ENCODE results near the gene SORL1. TPM values are rescaled to one million over a fixed set of nuclear protein-coding genes. Genes with fewer than 3 reads are reported as not detected.

SORL1 gene
- total RNA-seq, 4 donors from 2014 or later: 3.0 to 12.3 (median 8.1) TPM

GRCh38 chr11:121543836-121544380 lies 91.8 kb downstream of the SORL1 start:
- 90% methylated on average over 6 of the region's 6 CpGs for whole genome bisulfite sequencing
- Histone ChIP-seq H3K4me3 (no peak overlapping the region), H3K4me1 (no peaks in the 10 kb centered on the region), H3K27ac (replicated peaks in 1 of 4) (no peak overlapping the region), H3K9me3 (no peaks in the 10 kb centered on the region), H3K27me3 (no peaks in the 10 kb centered on the region), H3K36me3 (peaks cover 0 to 21% (median 0%) of the 10 kb centered on the region in 4 donors)
- TF ChIP-seq CTCF (IDR thresholded peaks at IDR 0.05) (no peak), EP300 (IDR thresholded peaks at IDR 0.05) (no peak), POLR2AphosphoS5 (IDR thresholded peaks at IDR 0.05) (no peak), POLR2A (IDR thresholded peaks at IDR 0.05; ENCODE audit: low read depth) (no peak)
- intact Hi-C loops (cut with DNase I): no loop called here
- DNase-seq (ENCODE audit: extremely low spot score): no peak

GRCh38 chr11:121544956-121545355 lies 92.8 kb downstream of the SORL1 start:
- intact Hi-C loops (cut with DNase I): no loop called here
- Histone ChIP-seq H3K27ac (replicated peaks in 1 of 4) (no peak overlapping the region), H3K9me3 (no peaks in the 10 kb centered on the region), H3K36me3 (peaks cover 0 to 21% (median 0%) of the 10 kb centered on the region in 4 donors), H3K4me1 (no peaks in the 10 kb centered on the region), H3K27me3 (no peaks in the 10 kb centered on the region), H3K4me3 (no peak overlapping the region)
- no peak for DNase-seq (ENCODE audit: extremely low spot score)
- WGBS: 78% methylated on average over 7 of the region's 7 CpGs
- TF ChIP-seq CTCF (IDR thresholded peaks at IDR 0.05): no peak
- no peak for TF ChIP-seq EP300 (IDR thresholded peaks at IDR 0.05)
- TF ChIP-seq POLR2A (IDR thresholded peaks at IDR 0.05; ENCODE audit: low read depth): no peak
- no peak for TF ChIP-seq POLR2AphosphoS5 (IDR thresholded peaks at IDR 0.05)

GRCh38 chr11:121547574-121547973 lies 95.5 kb downstream of the SORL1 start:
- DNase-seq (ENCODE audit: extremely low spot score): no peak
- 92% methylated on average over 2 of the region's 3 CpGs for WGBS
- Histone ChIP-seq H3K27ac (replicated peaks in 1 of 4) (no peak overlapping the region), H3K36me3 (peaks cover 0 to 21% (median 0%) of the 10 kb centered on the region in 4 donors), H3K4me3 (no peak overlapping the region), H3K27me3 (no peaks in the 10 kb centered on the region), H3K4me1 (no peaks in the 10 kb centered on the region), H3K9me3 (no peaks in the 10 kb centered on the region)
- TF ChIP-seq EP300 (IDR thresholded peaks at IDR 0.05): no peak
- no peak for TF ChIP-seq POLR2A (IDR thresholded peaks at IDR 0.05; ENCODE audit: low read depth)
- no peak for TF ChIP-seq CTCF (IDR thresholded peaks at IDR 0.05)
- TF ChIP-seq POLR2AphosphoS5 (IDR thresholded peaks at IDR 0.05): no peak
- intact Hi-C loops (cut with DNase I): no loop called here

GRCh38 chr11:121550247-121551030 lies 98.3 kb downstream of the SORL1 start:
- intact Hi-C loops (cut with DNase I): no loop called here
- Histone ChIP-seq H3K36me3 (peaks cover 0 to 15% (median 0%) of the 10 kb centered on the region in 4 donors), H3K27me3 (no peaks in the 10 kb centered on the region), H3K4me3 (no peak overlapping the region), H3K27ac (replicated peaks in 1 of 4) (no peak overlapping the region), H3K4me1 (no peaks in the 10 kb centered on the region), H3K9me3 (no peaks in the 10 kb centered on the region)
- peak; percentile 14 for DNase-seq (ENCODE audit: extremely low spot score)
- WGBS: 82% methylated on average over 10 of the region's 10 CpGs
- no peak for TF ChIP-seq POLR2AphosphoS5 (IDR thresholded peaks at IDR 0.05)
- no peak for TF ChIP-seq EP300 (IDR thresholded peaks at IDR 0.05)
- TF ChIP-seq POLR2A (IDR thresholded peaks at IDR 0.05; ENCODE audit: low read depth): no peak
- TF ChIP-seq CTCF (IDR thresholded peaks at IDR 0.05): no peak
